ENCODE results near the gene ACTL8. TPM values are rescaled to one million over a fixed set of nuclear protein-coding genes. Genes with fewer than 3 reads are reported as not detected.

ACTL8 gene
- total and polyA plus RNA-seq, 11 donors = not detected

DNA sequence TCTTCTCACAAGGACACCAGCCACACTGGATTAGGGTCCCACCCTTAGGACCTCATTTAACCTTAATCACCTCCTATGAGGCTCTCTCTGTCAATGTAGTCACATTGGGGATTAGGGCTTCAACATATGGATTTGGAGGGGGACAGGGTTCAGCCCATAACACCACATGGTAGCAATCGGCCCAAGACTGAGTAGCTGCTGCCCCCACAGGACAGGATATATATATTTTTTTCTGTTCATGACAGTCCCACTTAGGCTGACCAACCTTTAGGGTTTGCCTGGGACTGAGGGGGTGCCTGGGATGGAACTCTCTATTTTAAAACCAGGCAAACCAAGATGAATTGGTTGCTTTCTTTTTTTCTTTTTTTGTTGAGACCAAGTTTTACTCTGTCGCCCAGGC lies 8.2 kb upstream of the ACTL8 start:
- Histone ChIP-seq H3K4me3 (no peak overlapping the region), H3K9me3 (no peaks in the 10 kb centered on the region), H3K4me1 (peaks cover 0 to 12% (median 0%) of the 10 kb centered on the region in 12 donors), H3K27ac (no peak overlapping the region), H3K27me3 (peaks cover 0 to 1% (median 0%) of the 10 kb centered on the region in 9 donors), H3K36me3 (no peaks in the 10 kb centered on the region)
- WGBS, 4 donors = 78 to 94% (median 85%) methylated on average over 2 of the region's 2 CpGs
- ATAC-seq (no peak), DNase-seq (no peak)
- no peak for TF ChIP-seq POLR2A (IDR thresholded peaks at IDR 0.05)
- TF ChIP-seq, protein P1, sequence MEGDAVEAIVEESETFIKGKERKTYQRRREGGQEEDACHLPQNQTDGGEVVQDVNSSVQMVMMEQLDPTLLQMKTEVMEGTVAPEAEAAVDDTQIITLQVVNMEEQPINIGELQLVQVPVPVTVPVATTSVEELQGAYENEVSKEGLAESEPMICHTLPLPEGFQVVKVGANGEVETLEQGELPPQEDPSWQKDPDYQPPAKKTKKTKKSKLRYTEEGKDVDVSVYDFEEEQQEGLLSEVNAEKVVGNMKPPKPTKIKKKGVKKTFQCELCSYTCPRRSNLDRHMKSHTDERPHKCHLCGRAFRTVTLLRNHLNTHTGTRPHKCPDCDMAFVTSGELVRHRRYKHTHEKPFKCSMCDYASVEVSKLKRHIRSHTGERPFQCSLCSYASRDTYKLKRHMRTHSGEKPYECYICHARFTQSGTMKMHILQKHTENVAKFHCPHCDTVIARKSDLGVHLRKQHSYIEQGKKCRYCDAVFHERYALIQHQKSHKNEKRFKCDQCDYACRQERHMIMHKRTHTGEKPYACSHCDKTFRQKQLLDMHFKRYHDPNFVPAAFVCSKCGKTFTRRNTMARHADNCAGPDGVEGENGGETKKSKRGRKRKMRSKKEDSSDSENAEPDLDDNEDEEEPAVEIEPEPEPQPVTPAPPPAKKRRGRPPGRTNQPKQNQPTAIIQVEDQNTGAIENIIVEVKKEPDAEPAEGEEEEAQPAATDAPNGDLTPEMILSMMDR (IDR thresholded peaks at IDR 0.05) = no peak
- intact Hi-C loops (cut with DNase I) = no loop called here

DNA sequence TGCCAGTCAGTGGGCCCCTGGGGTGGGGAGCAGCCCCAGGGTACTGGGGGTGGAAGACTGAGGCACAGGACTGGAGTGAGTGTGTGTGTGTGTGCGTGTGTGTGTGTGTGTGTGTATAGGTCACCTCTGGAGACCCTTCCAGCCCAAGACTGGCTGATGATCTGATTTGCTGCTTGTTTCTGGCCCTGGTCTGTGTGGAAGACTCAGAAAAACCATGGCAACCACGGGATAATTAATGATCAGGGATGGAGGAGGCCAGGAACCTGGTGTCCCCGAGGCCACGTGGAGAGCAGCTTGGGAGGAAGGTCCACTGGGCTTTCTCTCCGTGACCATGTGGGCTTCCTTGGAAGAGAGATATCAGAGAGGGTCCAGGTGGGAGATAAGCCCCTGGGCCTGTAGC lies 4.8 kb upstream of the ACTL8 start:
- TF ChIP-seq, protein P1 (IDR thresholded peaks at IDR 0.05) = no peak
- TF ChIP-seq POLR2A (IDR thresholded peaks at IDR 0.05) = no peak
- DNase-seq (peak in 1 of 5 donors; percentile 10), ATAC-seq (no peak)
- peaks cover 0 to 15% (median 11%) of the 10 kb centered on the region in 12 donors for H3K9me3 ChIP-seq
- intact Hi-C loops (cut with DNase I) = no loop called here
- H3K27ac ChIP-seq = no peak overlapping the region
- no peaks in the 10 kb centered on the region for H3K27me3 ChIP-seq
- no peaks in the 10 kb centered on the region for H3K4me1 ChIP-seq
- WGBS, 4 donors = 71 to 86% (median 73%) methylated on average over 5 of the region's 5 CpGs
- H3K36me3 ChIP-seq = no peaks in the 10 kb centered on the region
- H3K4me3 ChIP-seq = no peak overlapping the region

DNA sequence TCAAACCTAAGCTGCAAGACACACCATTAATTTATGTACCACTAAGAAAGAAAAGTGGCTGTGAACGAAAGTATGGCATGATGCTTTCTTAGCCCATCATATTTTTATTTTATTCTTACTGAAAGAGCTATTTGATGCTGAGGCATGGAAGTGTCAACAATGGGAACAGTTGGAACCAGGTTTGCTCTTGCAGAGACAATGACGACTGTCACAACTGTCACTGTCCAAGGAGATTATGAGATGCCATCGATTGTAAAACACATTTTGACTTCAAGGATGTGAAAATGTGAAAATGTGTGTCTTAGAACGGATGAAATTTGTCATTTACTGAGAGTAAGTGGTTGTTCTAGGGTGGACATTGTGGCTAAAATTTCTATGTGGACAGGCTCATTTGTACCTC lies 2.8 kb upstream of the ACTL8 start:
- intact Hi-C loops (cut with DNase I) = no loop called here
- H3K4me3 ChIP-seq = no peak overlapping the region
- H3K27ac ChIP-seq = no peak overlapping the region
- no peaks in the 10 kb centered on the region for H3K27me3 ChIP-seq
- DNase-seq = no peak
- no peak for ATAC-seq
- TF ChIP-seq POLR2A (IDR thresholded peaks at IDR 0.05) = no peak
- TF ChIP-seq, protein P1 (IDR thresholded peaks at IDR 0.05) = no peak
- WGBS, 4 donors = 69 to 75% (median 71%) methylated on average over 4 of the region's 4 CpGs
- no peaks in the 10 kb centered on the region for H3K36me3 ChIP-seq
- H3K4me1 ChIP-seq = no peaks in the 10 kb centered on the region
- H3K9me3 ChIP-seq = peaks cover 0 to 32% (median 19%) of the 10 kb centered on the region in 12 donors

DNA sequence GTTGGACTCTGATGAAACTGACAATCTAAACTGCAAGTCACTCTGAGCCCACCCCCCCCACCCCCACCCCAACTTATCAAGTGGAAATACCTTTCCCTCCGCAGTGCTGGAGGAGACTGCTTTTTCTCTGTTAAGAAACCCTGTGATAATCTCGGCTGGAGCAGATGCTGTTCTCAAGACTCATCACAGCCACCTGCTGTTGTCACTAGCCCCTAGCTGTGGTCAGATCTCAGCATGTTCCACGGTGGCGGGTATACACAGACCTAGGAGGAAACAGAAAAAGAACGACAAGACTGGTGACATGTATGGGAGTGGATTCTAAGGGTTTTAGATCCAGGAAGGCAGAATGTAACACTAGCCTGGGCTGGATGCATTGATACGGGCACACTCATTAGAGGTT lies 2.3 kb downstream of the ACTL8 start:
- H3K9me3 ChIP-seq = peaks cover 0 to 66% (median 41%) of the 10 kb centered on the region in 12 donors
- WGBS, 4 donors = 28 to 41% (median 28%) methylated on average over 6 of the region's 6 CpGs

More for the DNA sequence above, 2.3 kb downstream of the ACTL8 start:
- H3K4me1 ChIP-seq = no peaks in the 10 kb centered on the region
- no peak overlapping the region for H3K27ac ChIP-seq
- H3K27me3 ChIP-seq = no peaks in the 10 kb centered on the region
- no peak for TF ChIP-seq POLR2A (IDR thresholded peaks at IDR 0.05)
- TF ChIP-seq, protein P1 (IDR thresholded peaks at IDR 0.05) = no peak
- ATAC-seq (no peak), DNase-seq (no peak)
- intact Hi-C loops (cut with DNase I) = no loop called here
- H3K4me3 ChIP-seq = no peak overlapping the region
- H3K36me3 ChIP-seq = no peaks in the 10 kb centered on the region

Measured in heart left ventricle (tissue), 16 donors.